Forelimb muscle (tissue), 1 donor: ENCODE measurements around the gene RGS11. TPM values are rescaled to one million over a fixed set of nuclear protein-coding genes. Genes with fewer than 3 reads are reported as not detected.
"Not testable (repeated sequence)": the region's sequence is repeated elsewhere in the genome, so short reads cannot be mapped to it uniquely, and the experiment has no call there.

Experiments used
- DNase-seq: peaks from one replicate; pipeline ENCODE4 v3.0.0-alpha.2; 2013; ENCODE audit warnings: low read depth
- polyA plus RNA-seq: library from polyadenylated mRNA; unstranded; fragments of 120-200 nt; gene quantifications from one replicate; pipeline ENCODE4 v1.2.1, GENCODE V29; 2013; ENCODE audit not compliant: insufficient read length

RGS11 gene
- polyA plus RNA-seq, 1 donor: 3.6 TPM

GRCh38 chr16:280552-280951 is 4.8 kb upstream of the RGS11 start, which contains the start of gene ARHGDIG:
TSS of gene ARHGDIG (plus strand) at chr16:280591. CDS start at chr16:280681, 90 bp downstream.
- no peak for DNase-seq

- no peak for DNase-seq
Measured at GRCh38 chr16:280005-280460, 4.3 kb upstream of the RGS11 start.

- DNase-seq: no peak
Measured at GRCh38 chr16:279531-279930, 3.8 kb upstream of the RGS11 start.

GRCh38 chr16:278863-279366 is 3.2 kb upstream of the RGS11 start:
- no peak for DNase-seq

- no peak for DNase-seq
Measured at GRCh38 chr16:276426-277077, 808 bp upstream of the RGS11 start.

- DNase-seq: no peak
Measured at GRCh38 chr16:275041-275641, 603 bp downstream of the RGS11 start.

GRCh38 chr16:273547-274421 is 2.0 kb downstream of the RGS11 start:
- no peak for DNase-seq

- no peak for DNase-seq
Measured at GRCh38 chr16:272633-273546, 2.9 kb downstream of the RGS11 start.

GRCh38 chr16:270381-271255 is 5.1 kb downstream of the RGS11 start:
- DNase-seq: no peak

- DNase-seq: no peak
Measured at GRCh38 chr16:269061-269796, 6.5 kb downstream of the RGS11 start.

GRCh38 chr16:268141-269053 is 7.3 kb downstream of the RGS11 start:
- DNase-seq: no peak

GRCh38 chr16:267562-267961 is 8.2 kb downstream of the RGS11 start:
- not testable (repeated sequence) for DNase-seq

- no peak for DNase-seq
Measured at GRCh38 chr16:266258-267164, 9.2 kb downstream of the RGS11 start.

GRCh38 chr16:265711-266110 is 10.0 kb downstream of the RGS11 start:
- DNase-seq: no peak

- no peak for DNase-seq
Measured at GRCh38 chr16:265002-265529, 10.7 kb downstream of the RGS11 start.

- no peak for DNase-seq
Measured at GRCh38 chr16:264440-264951, 11.2 kb downstream of the RGS11 start.

GRCh38 chr16:263944-264343 is 11.8 kb downstream of the RGS11 start:
- no peak for DNase-seq
